Measurements from ENCODE around the gene PILRB.
"Not testable (repeated sequence)": the region's sequence is repeated elsewhere in the genome, so short reads cannot be mapped to it uniquely, and the experiment has no call there.

- TF ChIP-seq CTCF, POLR2A (IDR thresholded peaks at IDR 0.05): not testable (repeated sequence)
These were observed 8.1 kb downstream of the PILRB start for GRCh38 chr7:100365998-100366367.

Measured in body of pancreas (tissue), 4 donors.